GM10248 (cell line): ENCODE measurements around the gene OR2T6.
"Not testable (repeated sequence)": the region's sequence is repeated elsewhere in the genome, so short reads cannot be mapped to it uniquely, and the experiment has no call there.

Source experiments
- CTCF ChIA-PET: fragments of 300-600 bp; sonication (Branson Sonifier 250); formaldehyde crosslinking; extraction: SDS; loops from one replicate; lab custom pipeline; 2021; ENCODE audit warnings: antibody characterized with exemption; lab: Yijun Ruan, JAX
- POLR2A ChIA-PET: fragments of 350-650 bp; sonication (Branson Sonifier 250); formaldehyde crosslinking; extraction: SDS; loops from one replicate; lab custom pipeline; 2020; ENCODE audit warnings: antibody characterized with exemption; lab: Yijun Ruan, JAX
- DNase-seq: peaks from one replicate; pipeline ENCODE4 v3.0.0; 2012; ENCODE audit errors: extremely low spot score
- CTCF ChIP-seq: IDR thresholded peaks from 2 replicates; pipeline ENCODE4 v1.5.1; 2012; ENCODE audit warnings: mild to moderate bottlenecking, low read depth; ENCODE audit errors: extremely low read depth, missing control alignments, control extremely low read depth

Gene OR2T6

GRCh38 chr1:248402748-248403147 lies 27.2 kb downstream of the OR2T6 start, which contains the start of gene OR2T1:
TSS of gene OR2T1 (plus strand) at chr1:248403048. CDS start at chr1:248406148, 3,100 bp downstream.
- ChIA-PET CTCF (interaction anchor here (1.2 kb wide), 1 partner anchor 403 kb away, joined by 3 read pairs; no protein-coding TSS in a partner anchor), POLR2A (no interaction called here)
- no peak for DNase-seq
- no peak for TF ChIP-seq CTCF

- CTCF ChIA-PET, result interaction anchor here (0.8 to 2.7 kb wide), 13 partner anchors 9 to 419 kb away, joined by 3 to 24 read pairs (median 3); partner anchors contain the start of gene LYPD8
- DNase-seq, result no peak
- POLR2A ChIA-PET, result no interaction called here
- TF ChIP-seq CTCF, result no peak
Measured at GRCh38 chr1:248404024-248404423, 28.5 kb downstream of the OR2T6 start.

- DNase-seq, result no peak
- no peak for TF ChIP-seq CTCF
- ChIA-PET CTCF (no interaction called here), POLR2A (no interaction called here)
Measured at GRCh38 chr1:248406721-248407692, 31.5 kb downstream of the OR2T6 start.

GRCh38 chr1:248416226-248416625 lies 40.7 kb downstream of the OR2T6 start:
- no peak for DNase-seq
- ChIA-PET POLR2A (no interaction called here), CTCF (no interaction called here)
- TF ChIP-seq CTCF, result no peak

- DNase-seq, result no peak
- CTCF ChIA-PET, result interaction anchor here (1.3 kb wide), 1 partner anchor 13 kb away, joined by 3 read pairs; no protein-coding TSS in a partner anchor
- TF ChIP-seq CTCF, result no peak
- POLR2A ChIA-PET, result no interaction called here
Measured at GRCh38 chr1:248417854-248418253, 42.3 kb downstream of the OR2T6 start.

- no peak for TF ChIP-seq CTCF
- no peak for DNase-seq
- ChIA-PET POLR2A (no interaction called here), CTCF (no interaction called here)
Measured at GRCh38 chr1:248421384-248421783, 45.8 kb downstream of the OR2T6 start.

- POLR2A ChIA-PET, DNase-seq, CTCF ChIA-PET: not testable (repeated sequence)
Measured at GRCh38 chr1:248427526-248428191, 52.1 kb downstream of the OR2T6 start.

- POLR2A ChIA-PET, CTCF ChIA-PET, DNase-seq: not testable (repeated sequence)
Measured at GRCh38 chr1:248428192-248428533, 52.6 kb downstream of the OR2T6 start.

GRCh38 chr1:248431683-248432082 lies 56.1 kb downstream of the OR2T6 start:
- POLR2A ChIA-PET, DNase-seq, CTCF ChIA-PET: not testable (repeated sequence)

- POLR2A ChIA-PET, CTCF ChIA-PET, DNase-seq: not testable (repeated sequence)
Measured at GRCh38 chr1:248432201-248432600, 56.7 kb downstream of the OR2T6 start.
